GM23338 (cell line): ENCODE results near the gene ARHGEF16. TPM values are rescaled to one million over a fixed set of nuclear protein-coding genes. Genes with fewer than 3 reads are reported as not detected.

ENCODE experiments used
- ATAC-seq: fragments of 200-7000 bp; cut with Tn5 transposase; 3 replicates; pipeline ENCODE4 v1.9.1; 2020
- DNase-seq: peaks from one replicate; pipeline ENCODE4 v3.0.0-alpha.2; 2015; ENCODE audit warnings: low spot score
- H2AFZ ChIP-seq: fragments of 200-600 bp; sonication (generic); 2 replicates; pipeline ENCODE4 v1.8.0; 2016; ENCODE audit warnings: antibody characterized with exemption, mild to moderate bottlenecking, moderate library complexity
- H3F3A ChIP-seq: fragments of 200-600 bp; sonication (generic); replicated peaks from 2 replicates; pipeline ENCODE4 v1.8.0; 2017; ENCODE audit warnings: antibody characterized with exemption, mixed run types, low read depth
- H3K27ac ChIP-seq: fragments of 200-600 bp; sonication (generic); 2 replicates; pipeline ENCODE4 v1.6.1; 2016; ENCODE audit warnings: low read depth
- H3K27me3 ChIP-seq: fragments of 200-600 bp; sonication (generic); 2 replicates; pipeline ENCODE4 v1.8.0; 2016; ENCODE audit warnings: mild to moderate bottlenecking, mixed run types, moderate library complexity; ENCODE audit not compliant: insufficient read depth
- H3K36me3 ChIP-seq: fragments of 200-600 bp; sonication (generic); 2 replicates; pipeline ENCODE4 v1.8.0; 2016; ENCODE audit warnings: mild to moderate bottlenecking; ENCODE audit not compliant: insufficient read depth
- H3K4me1 ChIP-seq: fragments of 200-600 bp; sonication (generic); 2 replicates; pipeline ENCODE4 v1.8.0; 2016; ENCODE audit warnings: mild to moderate bottlenecking, moderate library complexity; ENCODE audit not compliant: insufficient read depth
- H3K4me2 ChIP-seq: fragments of 200-600 bp; sonication (generic); 2 replicates; pipeline ENCODE4 v1.7.1; 2017; ENCODE audit warnings: mixed run types
- H3K4me3 ChIP-seq: fragments of 200-600 bp; sonication (generic); 2 replicates; pipeline ENCODE4 v1.6.1; 2016; ENCODE audit warnings: mixed run types
- H3K79me2 ChIP-seq: fragments of 200-600 bp; sonication (generic); replicated peaks from 2 replicates; pipeline ENCODE4 v1.8.0; 2017; ENCODE audit warnings: mild to moderate bottlenecking; ENCODE audit not compliant: insufficient read depth
- H3K9me2 ChIP-seq: fragments of 200-600 bp; sonication (generic); 2 replicates; pipeline ENCODE4 v1.8.0; 2017; ENCODE audit not compliant: insufficient read depth
- H4K20me1 ChIP-seq: fragments of 200-600 bp; sonication (generic); replicated peaks from 2 replicates; pipeline ENCODE4 v1.8.0; 2017; ENCODE audit warnings: mild to moderate bottlenecking; ENCODE audit not compliant: insufficient read depth
- H3K27ac Mint-ChIP-seq: 2 replicates; pipeline ENCODE4 v1.8.0; 2020; ENCODE audit warnings: inconsistent platforms, mild to moderate bottlenecking, moderate library complexity, mixed read lengths
- H3K27me3 Mint-ChIP-seq: 3 replicates; pipeline ENCODE4 v1.8.0; 2022; ENCODE audit warnings: low read depth, mild to moderate bottlenecking, moderate library complexity, mixed read lengths, inconsistent platforms; ENCODE audit not compliant: insufficient read depth, poor library complexity
- H3K36me3 Mint-ChIP-seq: 3 replicates; pipeline ENCODE4 v1.8.0; 2021; ENCODE audit warnings: low read depth, mild to moderate bottlenecking, inconsistent platforms, moderate library complexity, mixed read lengths
- H3K4me1 Mint-ChIP-seq: 3 replicates; pipeline ENCODE4 v1.8.0; 2020; ENCODE audit warnings: mild to moderate bottlenecking, inconsistent platforms, mixed read lengths
- H3K4me3 Mint-ChIP-seq: 3 replicates; pipeline ENCODE4 v1.8.0; 2021; ENCODE audit warnings: moderate library complexity, mild to moderate bottlenecking, inconsistent platforms, mixed read lengths
- H3K9me3 Mint-ChIP-seq: 3 replicates; pipeline ENCODE4 v1.8.0; 2020; ENCODE audit warnings: moderate library complexity, mild to moderate bottlenecking, inconsistent platforms, mixed read lengths
- CREB1 ChIP-seq: fragments of 250-450 bp; sonication (Bioruptor Pico); IDR thresholded peaks from 2 replicates; pipeline ENCODE4 v1.5.0; 2020; ENCODE audit warnings: low read depth, mild to moderate bottlenecking, moderate library complexity
- CTCF ChIP-seq, 2 experiments: fragments of 200-600 bp in 1 of 2; sonication (generic) in 1 of 2; conservative IDR thresholded peaks; 2 replicates each; pipeline versions ENCODE4 v1.5.1 to v1.6.1; 2016 to 2017; ENCODE audit warnings: antibody characterized with exemption in 2 of 2, low read depth in 2 of 2, mild to moderate bottlenecking in 2 of 2, moderate library complexity in 1 of 2
- ETS1 ChIP-seq: IDR thresholded peaks from 2 replicates; pipeline ENCODE4 v1.6.1; 2016; ENCODE audit warnings: antibody characterized with exemption
- EZH2 ChIP-seq: fragments of 200-600 bp; sonication (generic); IDR thresholded peaks from one replicate; pipeline ENCODE4 v1.8.0; 2017; ENCODE audit warnings: antibody characterized with exemption, mild to moderate bottlenecking, low read depth; ENCODE audit not compliant: unreplicated experiment
- EZH2phosphoT487 ChIP-seq: fragments of 200-600 bp; sonication (generic); IDR thresholded peaks from one replicate; pipeline ENCODE4 v1.8.1; 2018; ENCODE audit warnings: antibody characterized with exemption; ENCODE audit not compliant: unreplicated experiment
- JUNB ChIP-seq: IDR thresholded peaks from one replicate; pipeline ENCODE4 v1.6.1; 2016; ENCODE audit warnings: antibody characterized with exemption; ENCODE audit not compliant: unreplicated experiment
- NANOG ChIP-seq: IDR thresholded peaks from 2 replicates; pipeline ENCODE4 v1.6.1; 2016; ENCODE audit warnings: antibody characterized with exemption, borderline replicate concordance
- POLR2AphosphoS5 ChIP-seq: IDR thresholded peaks from 2 replicates; pipeline ENCODE4 v1.6.1; 2016; ENCODE audit warnings: antibody characterized with exemption, low read depth
- REST ChIP-seq: IDR thresholded peaks from one replicate; pipeline ENCODE4 v1.6.1; 2018; ENCODE audit warnings: antibody characterized with exemption; ENCODE audit not compliant: unreplicated experiment
- STAT1 ChIP-seq: IDR thresholded peaks from one replicate; pipeline ENCODE4 v1.6.1; 2016; ENCODE audit warnings: antibody characterized with exemption; ENCODE audit not compliant: unreplicated experiment
- ZNF114 ChIP-seq: fragments of 250-450 bp; sonication (Bioruptor Pico); IDR thresholded peaks from 2 replicates; pipeline ENCODE4 v1.5.0; 2020; ENCODE audit warnings: mild to moderate bottlenecking, moderate library complexity
- ZNF331 ChIP-seq: fragments of 250-450 bp; sonication (Bioruptor Pico); IDR thresholded peaks from 2 replicates; pipeline ENCODE4 v1.5.0; 2020; ENCODE audit warnings: low read depth, mild to moderate bottlenecking, moderate library complexity
- ZNF462 ChIP-seq: fragments of 250-450 bp; sonication (Bioruptor Pico); IDR thresholded peaks from 2 replicates; pipeline ENCODE4 v1.5.0; 2020; ENCODE audit warnings: mild to moderate bottlenecking, moderate library complexity
- polyA plus RNA-seq: library from polyadenylated mRNA; unstranded; fragments of >200 nt; fragmentation: Nextera tagmentation; extraction: Ambion mirVana; gene quantifications from 2 replicates; pipeline ENCODE4 v1.2.1, GENCODE V29; 2016
- total RNA-seq: library from RNA; depleted of rRNA; stranded (reverse); fragments of >200 nt; shearing (Covaris generic); gene quantifications from 2 replicates; pipeline ENCODE4 v1.2.3, GENCODE V29; 2014

ARHGEF16 gene
- total and polyA plus RNA-seq, 2 experiments from 2014 or later = 12.2 to 29.3 TPM

GRCh38 chr1:3521426-3521825 is 67.0 kb downstream of the ARHGEF16 start:
- Histone ChIP-seq H3K27ac (no peak overlapping the region), H3K79me2 (no peaks in the 10 kb centered on the region), H3F3A (no peaks in the 10 kb centered on the region), H4K20me1 (no peaks in the 10 kb centered on the region), H3K4me2 (no peak overlapping the region), H3K27me3 (no peaks in the 10 kb centered on the region), H3K9me2 (no peaks in the 10 kb centered on the region), H2AFZ (no peak overlapping the region), H3K36me3 (no peaks in the 10 kb centered on the region), H3K4me3 (no peak overlapping the region), H3K4me1 (no peaks in the 10 kb centered on the region)
- TF ChIP-seq NANOG (no peak), STAT1 (no peak), POLR2AphosphoS5 (no peak), ZNF114 (CRISPR knock-in tag) (no peak), REST (no peak), ZNF331 (CRISPR knock-in tag) (no peak), ZNF462 (CRISPR knock-in tag) (no peak), JUNB (no peak), CREB1 (CRISPR knock-in tag) (no peak), EZH2 (no peak), CTCF (conservative IDR thresholded peaks at IDR 0.05; ENCODE audit: low read depth in 2 of 2) (no peak), ETS1 (no peak), EZH2phosphoT487 (no peak)
- DNase-seq (no peak), ATAC-seq (no peak)
- no peak overlapping the region for H3K4me3 Mint-ChIP-seq
- no peaks in the 10 kb centered on the region for H3K9me3 Mint-ChIP-seq
- H3K27ac Mint-ChIP-seq = no peak overlapping the region; the same call in 1 of the 2 replicates
- H3K36me3 Mint-ChIP-seq = no peaks in the 10 kb centered on the region
- no peaks in the 10 kb centered on the region for H3K4me1 Mint-ChIP-seq
- H3K27me3 Mint-ChIP-seq = peaks cover 6% of the 10 kb centered on the region
